Panc1 (cell line): Measurements from ENCODE around the gene DCAF8L2. TPM values are rescaled to one million over a fixed set of nuclear protein-coding genes. Genes with fewer than 3 reads are reported as not detected.

Experiments
- ATAC-seq: fragments of 200-7000 bp; cut with Tn5 transposase; 2 replicates; pipeline ENCODE4 v1.9.1; 2020; ENCODE audit warnings: mild to moderate bottlenecking, moderate library complexity
- BruUV-seq: library from RNA; stranded (reverse); fragments of 400-500 nt; replicated peaks from 2 replicates; lab custom pipeline; 2021; lab: Mats Ljungman, UMichigan
- CTCF ChIA-PET: fragments of 300-600 bp; sonication (Branson Sonifier 250); formaldehyde crosslinking; loops from one replicate; lab custom pipeline; 2022; ENCODE audit warnings: antibody characterized with exemption; lab: Charles Lee
- POLR2A ChIA-PET: fragments of 300-600 bp; sonication (Branson Sonifier 250); formaldehyde crosslinking; loops from one replicate; lab custom pipeline; 2022; ENCODE audit warnings: antibody characterized with exemption; lab: Charles Lee
- DNase-seq: peaks from one replicate; pipeline ENCODE4 v3.0.0-alpha.2; 2010; ENCODE audit warnings: low read depth, low spot score
- H3K27ac ChIP-seq: 2 replicates; pipeline ENCODE4 v1.5.1; 2011; ENCODE audit warnings: mild to moderate bottlenecking, low read length, inconsistent platforms
- H3K27me3 ChIP-seq: fragments of 200-500 bp; sonication (Bioruptor generic); 2 replicates; pipeline ENCODE4 v1.6.0; 2014; ENCODE audit warnings: low read length, inconsistent platforms; ENCODE audit not compliant: control insufficient read depth, insufficient read depth
- H3K36me3 ChIP-seq: fragments of 200-500 bp; sonication (Bioruptor generic); 2 replicates; pipeline ENCODE4 v1.5.1; 2014; ENCODE audit warnings: inconsistent platforms, mild to moderate bottlenecking, low read length, moderate library complexity; ENCODE audit not compliant: control insufficient read depth, insufficient read depth
- H3K4me1 ChIP-seq: 2 replicates; pipeline ENCODE4 v1.5.1; 2011; ENCODE audit warnings: inconsistent platforms, mild to moderate bottlenecking, low read length, moderate library complexity; ENCODE audit not compliant: control insufficient read depth, insufficient read depth
- H3K4me3 ChIP-seq, 2 experiments: 2 replicates each; pipeline ENCODE4 v1.5.1; 2011 to 2012; ENCODE audit warnings: low read depth in 2 of 2, low read length in 2 of 2, mild to moderate bottlenecking in 2 of 2, inconsistent platforms in 1 of 2, moderate library complexity in 1 of 2
- H3K9me3 ChIP-seq: fragments of 200-500 bp; sonication (Bioruptor generic); 2 replicates; pipeline ENCODE4 v1.5.1; 2014; ENCODE audit warnings: low read depth, mild to moderate bottlenecking, inconsistent platforms, low read length, moderate library complexity; ENCODE audit not compliant: control insufficient read depth, insufficient read depth
- POLR2AphosphoS5 ChIP-seq: IDR thresholded peaks from 2 replicates; pipeline ENCODE4 v1.6.1; 2012; ENCODE audit warnings: mild to moderate bottlenecking, low read depth, low read length, moderate library complexity
- SIN3A ChIP-seq: IDR thresholded peaks from 2 replicates; pipeline ENCODE4 v1.6.1; 2012; ENCODE audit warnings: low read depth, mild to moderate bottlenecking, low read length, moderate library complexity, borderline replicate concordance; ENCODE audit not compliant: insufficient read depth
- TCF7L2 ChIP-seq: IDR thresholded peaks from 2 replicates; pipeline ENCODE4 v1.6.1; 2011; ENCODE audit warnings: mild to moderate bottlenecking, low read depth, low read length, inconsistent platforms
- in situ Hi-C: cut with HindIII; loops from 2 replicates; pipeline ENCODE4 v1.10.0; 2016; ENCODE audit warnings: low sequenced_read_pairs, low pct_unique_long_range_greater_than_20kb
- intact Hi-C: fragments of 100-400 bp; cut with micrococcal nuclease; formaldehyde crosslinking; loops from one replicate; pipeline ENCODE4 v1.10.0; 2022; ENCODE audit not compliant: unreplicated experiment
- total RNA-seq: library from RNA; stranded (reverse); gene quantifications from one replicate; pipeline ENCODE4 v1.2.1, GENCODE V29; 2021; ENCODE audit not compliant: unreplicated experiment
- TF ChIP-seq, protein P1 (sequence below), 2 experiments: IDR thresholded peaks; 2 replicates each; pipeline ENCODE4 v1.6.1; 2011 to 2012; ENCODE audit warnings: low read depth in 2 of 2, control low read depth in 1 of 2, low read length in 1 of 2, mild to moderate bottlenecking in 1 of 2, moderate library complexity in 1 of 2; ENCODE audit not compliant: insufficient read depth in 1 of 2
- TF ChIP-seq, protein P2 (sequence below): fragments of 450-650 bp; IDR thresholded peaks from 2 replicates; pipeline ENCODE4 v1.5.1; 2017; ENCODE audit warnings: mild to moderate bottlenecking

Gene DCAF8L2
- total RNA-seq, 1 experiment from 2014 or later: not detected

DNA sequence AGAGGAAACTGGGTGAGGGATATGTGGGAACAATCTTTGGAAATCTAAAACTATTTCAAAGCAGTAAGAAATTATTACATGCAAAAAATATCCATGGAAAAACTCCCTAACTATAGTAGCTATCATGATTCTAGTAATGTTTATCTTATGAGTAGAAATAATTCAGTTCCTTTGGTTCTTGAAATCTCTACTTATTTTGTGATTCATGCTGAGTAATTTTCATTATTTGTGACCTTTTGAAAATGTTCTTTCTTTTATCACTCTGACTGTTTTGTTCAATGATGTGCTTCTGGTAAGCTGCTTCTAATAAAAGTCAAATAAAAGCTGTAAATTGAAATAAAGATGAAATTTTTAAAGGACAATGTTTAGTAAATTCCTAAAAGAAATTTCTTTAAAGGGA, 177.2 kb downstream of the DCAF8L2 start:
- Histone ChIP-seq H3K4me1 (no peaks in the 10 kb centered on the region), H3K27ac (no peak overlapping the region), H3K9me3 (no peaks in the 10 kb centered on the region), H3K27me3 (no peaks in the 10 kb centered on the region), H3K36me3 (no peaks in the 10 kb centered on the region), H3K4me3 (no peak overlapping the region)
- ChIA-PET POLR2A (no interaction called here), CTCF (no interaction called here)
- TF ChIP-seq, protein P1, sequence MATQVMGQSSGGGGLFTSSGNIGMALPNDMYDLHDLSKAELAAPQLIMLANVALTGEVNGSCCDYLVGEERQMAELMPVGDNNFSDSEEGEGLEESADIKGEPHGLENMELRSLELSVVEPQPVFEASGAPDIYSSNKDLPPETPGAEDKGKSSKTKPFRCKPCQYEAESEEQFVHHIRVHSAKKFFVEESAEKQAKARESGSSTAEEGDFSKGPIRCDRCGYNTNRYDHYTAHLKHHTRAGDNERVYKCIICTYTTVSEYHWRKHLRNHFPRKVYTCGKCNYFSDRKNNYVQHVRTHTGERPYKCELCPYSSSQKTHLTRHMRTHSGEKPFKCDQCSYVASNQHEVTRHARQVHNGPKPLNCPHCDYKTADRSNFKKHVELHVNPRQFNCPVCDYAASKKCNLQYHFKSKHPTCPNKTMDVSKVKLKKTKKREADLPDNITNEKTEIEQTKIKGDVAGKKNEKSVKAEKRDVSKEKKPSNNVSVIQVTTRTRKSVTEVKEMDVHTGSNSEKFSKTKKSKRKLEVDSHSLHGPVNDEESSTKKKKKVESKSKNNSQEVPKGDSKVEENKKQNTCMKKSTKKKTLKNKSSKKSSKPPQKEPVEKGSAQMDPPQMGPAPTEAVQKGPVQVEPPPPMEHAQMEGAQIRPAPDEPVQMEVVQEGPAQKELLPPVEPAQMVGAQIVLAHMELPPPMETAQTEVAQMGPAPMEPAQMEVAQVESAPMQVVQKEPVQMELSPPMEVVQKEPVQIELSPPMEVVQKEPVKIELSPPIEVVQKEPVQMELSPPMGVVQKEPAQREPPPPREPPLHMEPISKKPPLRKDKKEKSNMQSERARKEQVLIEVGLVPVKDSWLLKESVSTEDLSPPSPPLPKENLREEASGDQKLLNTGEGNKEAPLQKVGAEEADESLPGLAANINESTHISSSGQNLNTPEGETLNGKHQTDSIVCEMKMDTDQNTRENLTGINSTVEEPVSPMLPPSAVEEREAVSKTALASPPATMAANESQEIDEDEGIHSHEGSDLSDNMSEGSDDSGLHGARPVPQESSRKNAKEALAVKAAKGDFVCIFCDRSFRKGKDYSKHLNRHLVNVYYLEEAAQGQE (IDR thresholded peaks at IDR 0.05; ENCODE audit: insufficient read depth in 1 of 2, low read depth in 2 of 2, low read length in 1 of 2): no peak
- TF ChIP-seq SIN3A: no peak
- TF ChIP-seq TCF7L2: no peak
- TF ChIP-seq POLR2AphosphoS5: no peak
- TF ChIP-seq, protein P2, sequence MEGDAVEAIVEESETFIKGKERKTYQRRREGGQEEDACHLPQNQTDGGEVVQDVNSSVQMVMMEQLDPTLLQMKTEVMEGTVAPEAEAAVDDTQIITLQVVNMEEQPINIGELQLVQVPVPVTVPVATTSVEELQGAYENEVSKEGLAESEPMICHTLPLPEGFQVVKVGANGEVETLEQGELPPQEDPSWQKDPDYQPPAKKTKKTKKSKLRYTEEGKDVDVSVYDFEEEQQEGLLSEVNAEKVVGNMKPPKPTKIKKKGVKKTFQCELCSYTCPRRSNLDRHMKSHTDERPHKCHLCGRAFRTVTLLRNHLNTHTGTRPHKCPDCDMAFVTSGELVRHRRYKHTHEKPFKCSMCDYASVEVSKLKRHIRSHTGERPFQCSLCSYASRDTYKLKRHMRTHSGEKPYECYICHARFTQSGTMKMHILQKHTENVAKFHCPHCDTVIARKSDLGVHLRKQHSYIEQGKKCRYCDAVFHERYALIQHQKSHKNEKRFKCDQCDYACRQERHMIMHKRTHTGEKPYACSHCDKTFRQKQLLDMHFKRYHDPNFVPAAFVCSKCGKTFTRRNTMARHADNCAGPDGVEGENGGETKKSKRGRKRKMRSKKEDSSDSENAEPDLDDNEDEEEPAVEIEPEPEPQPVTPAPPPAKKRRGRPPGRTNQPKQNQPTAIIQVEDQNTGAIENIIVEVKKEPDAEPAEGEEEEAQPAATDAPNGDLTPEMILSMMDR: no peak
- intact Hi-C loops: no loop called here
- DNase-seq (no peak), ATAC-seq (no peak)
- in situ Hi-C loops: no loop called here
- BruUV-seq: no TSS peak

GRCh38 chrX:27775984-27776383, 185.8 kb downstream of the DCAF8L2 start:
- ChIA-PET CTCF (no interaction called here), POLR2A (no interaction called here)
- H3K9me3 ChIP-seq: no peaks in the 10 kb centered on the region
- BruUV-seq: no TSS peak
- intact Hi-C loops: no loop called here
- ATAC-seq (no peak), DNase-seq (no peak)
- H3K27ac ChIP-seq: no peak overlapping the region
- H3K27me3 ChIP-seq: no peaks in the 10 kb centered on the region
- no peaks in the 10 kb centered on the region for H3K36me3 ChIP-seq
- no peak overlapping the region for H3K4me3 ChIP-seq
- in situ Hi-C loops: no loop called here
- TF ChIP-seq TCF7L2: no peak
- no peak for TF ChIP-seq SIN3A
- TF ChIP-seq, protein P2: no peak
- TF ChIP-seq, protein P1 (IDR thresholded peaks at IDR 0.05; ENCODE audit: insufficient read depth in 1 of 2, low read depth in 2 of 2, low read length in 1 of 2): no peak
- TF ChIP-seq POLR2AphosphoS5: no peak
- no peaks in the 10 kb centered on the region for H3K4me1 ChIP-seq
